Measurements from ENCODE around the gene PBX1. TPM values are rescaled to one million over a fixed set of nuclear protein-coding genes. Genes with fewer than 3 reads are reported as not detected.

Gene PBX1
- total and polyA plus RNA-seq, 10 of the 15 experiments (the other 5 are each of a cell fraction or from before 2014, with no cell fraction given) = 0.05 to 0.28 (median 0.11) TPM; not detected in 5

GRCh38 chr1:164524810-164525209 lies 34.2 kb upstream of the PBX1 start:
- no peaks in the 10 kb centered on the region; the same call in 2 of the 3 replicates for H3K9me3 ChIP-seq (replicated peaks; ENCODE audit: control insufficient read depth, insufficient read depth, low read length)
- BruUV-seq (replicated peaks) = no TSS peak
- ChIA-PET RAD21 (ENCODE audit: unreplicated experiment) (no interaction called here), CTCF (no interaction called here), POLR2A (no interaction called here), SMC1A (ENCODE audit: uncharacterized antibody, unreplicated experiment) (no interaction called here)
- ATAC-seq = no peak
- in situ Hi-C loops (cut with MboI) (no loop called here), intact Hi-C loops (cut with micrococcal nuclease; ENCODE audit: unreplicated experiment) (no loop called here)
- TF ChIP-seq FOXM1 (IDR thresholded peaks at IDR 0.05; ENCODE audit: low read depth, low read length) (no peak), SUPT20H (IDR thresholded peaks at IDR 0.05; ENCODE audit: borderline replicate concordance, control insufficient read depth, low read depth, low read length) (no peak), SMC3 (IDR thresholded peaks at IDR 0.05; ENCODE audit: borderline replicate concordance, low read length) (no peak), HDAC6 (IDR thresholded peaks at IDR 0.05; ENCODE audit: unreplicated experiment) (no peak), SRF (IDR thresholded peaks at IDR 0.05; ENCODE audit: low read depth in 2 of 2, low read length in 2 of 2) (no peak), REST (IDR thresholded peaks at IDR 0.05; ENCODE audit: low read depth, low read length) (no peak), HDAC2 (IDR thresholded peaks at IDR 0.05) (no peak), EGR1 (IDR thresholded peaks at IDR 0.05; ENCODE audit: borderline replicate concordance in 1 of 2, low read depth in 2 of 2, low read length in 2 of 2) (no peak), PML (IDR thresholded peaks at IDR 0.05; ENCODE audit: low read length) (no peak), SMARCA5 (IDR thresholded peaks at IDR 0.05) (no peak)
- H3K4me1 ChIP-seq (ENCODE audit: control insufficient read depth, insufficient read depth, low read length) = no peaks in the 10 kb centered on the region
- H3K36me3 ChIP-seq (ENCODE audit: control insufficient read depth in 2 of 2, insufficient read depth in 2 of 2, low read length in 1 of 2) = no peaks in the 10 kb centered on the region
- WGBS (ENCODE audit: insufficient coverage, insufficient replicate concordance, low lambda C conversion rate, missing lambda C conversion rate) = 23% methylated on average over 2 of the region's 2 CpGs
- H2AFZ ChIP-seq (ENCODE audit: control insufficient read depth, low read depth, low read length) = no peak overlapping the region
- H4K20me1 ChIP-seq (ENCODE audit: control insufficient read depth, insufficient read depth) = no peaks in the 10 kb centered on the region
- H3K27me3 ChIP-seq (replicated peaks in 1 of 2; ENCODE audit: control insufficient read depth in 2 of 2, insufficient read depth in 2 of 2, low read length in 1 of 2) = no peaks in the 10 kb centered on the region
- no peak overlapping the region for H3K4me2 ChIP-seq (ENCODE audit: control insufficient read depth, insufficient read depth)
- H3K9ac ChIP-seq (ENCODE audit: control insufficient read depth, insufficient read depth, low read length) = no peak overlapping the region
- no peaks in the 10 kb centered on the region for H3K79me2 ChIP-seq (ENCODE audit: control insufficient read depth, insufficient read depth, low read length)
- H3K4me3 ChIP-seq = no peak overlapping the region
- no peak for DNase-seq (ENCODE audit: low read depth, low spot score)
- H3K27ac ChIP-seq (ENCODE audit: control insufficient read depth, insufficient read depth) = no peak overlapping the region
- no peak for FAIRE-seq
